Measurements from ENCODE around the gene MAEA.

Gene MAEA

GRCh38 chr4:1337951-1338751 is 48.5 kb downstream of the MAEA start:
- no peak for FAIRE-seq

GRCh38 chr4:1338752-1339414 is 49.2 kb downstream of the MAEA start:
- FAIRE-seq: no peak

- no peak for FAIRE-seq
Observed at GRCh38 chr4:1339489-1339888, 49.8 kb downstream of the MAEA start.

- FAIRE-seq: no peak
Observed at GRCh38 chr4:1340181-1340747, 50.6 kb downstream of the MAEA start.

GRCh38 chr4:1340861-1341260 is 51.2 kb downstream of the MAEA start:
- FAIRE-seq: no peak

- no peak for FAIRE-seq
Observed at GRCh38 chr4:1342003-1342402, 52.3 kb downstream of the MAEA start.

- FAIRE-seq: no peak
Observed at GRCh38 chr4:1344696-1345095, 55.0 kb downstream of the MAEA start.

GRCh38 chr4:1345903-1346780 is 56.5 kb downstream of the MAEA start:
- no peak for FAIRE-seq

GRCh38 chr4:1346781-1347409 is 57.2 kb downstream of the MAEA start, which contains the start of gene UVSSA:
Gene UVSSA (plus strand): TSS chr4:1347208. CDS start chr4:1348092, 884 bp downstream.
- FAIRE-seq: peak; percentile 78

- FAIRE-seq: no peak
Observed at GRCh38 chr4:1347410-1347864, 57.7 kb downstream of the MAEA start.

- FAIRE-seq: no peak
Observed at GRCh38 chr4:1348014-1348513, 58.4 kb downstream of the MAEA start.

GRCh38 chr4:1348746-1349145 is 59.1 kb downstream of the MAEA start:
- no peak for FAIRE-seq

- FAIRE-seq: no peak
Observed at GRCh38 chr4:1349359-1350168, 59.9 kb downstream of the MAEA start.

- FAIRE-seq: no peak
Observed at GRCh38 chr4:1350169-1350520, 60.5 kb downstream of the MAEA start.

- FAIRE-seq: no peak
Observed at GRCh38 chr4:1351854-1352566, 62.3 kb downstream of the MAEA start.

GRCh38 chr4:1352567-1352900 is 62.8 kb downstream of the MAEA start:
- FAIRE-seq: no peak

GRCh38 chr4:1353186-1354055 is 63.7 kb downstream of the MAEA start:
- FAIRE-seq: no peak

- no peak for FAIRE-seq
Observed at GRCh38 chr4:1354136-1354982, 64.7 kb downstream of the MAEA start.

- no peak for FAIRE-seq
Observed at GRCh38 chr4:1354983-1355275, 65.2 kb downstream of the MAEA start.
